ENCODE data around the gene TNS1.

- TF ChIP-seq CTCF (IDR thresholded peaks at IDR 0.05) (no peak), EZH2 (IDR thresholded peaks at IDR 0.05; ENCODE audit: borderline replicate concordance, insufficient read depth, low read depth, low read length, poor library complexity, severe bottlenecking) (no peak)
These were observed 49.7 kb downstream of the TNS1 start for GRCh38 chr2:217953011-217953481.

All from B cell (primary cell).